Ishikawa (cell line): ENCODE results near the gene LITAF.

Experiments
- CEBPB ChIP-seq: IDR thresholded peaks from 2 replicates; pipeline ENCODE4 v1.6.1; 2012
- CREB1 ChIP-seq: IDR thresholded peaks from 2 replicates; pipeline ENCODE4 v1.6.1; 2012; ENCODE audit warnings: low read depth
- EGR1 ChIP-seq: IDR thresholded peaks from 2 replicates; pipeline ENCODE4 v1.6.1; 2012
- EP300 ChIP-seq: IDR thresholded peaks from 2 replicates; pipeline ENCODE4 v1.6.1; 2012; ENCODE audit warnings: borderline replicate concordance
- FOXM1 ChIP-seq: IDR thresholded peaks from 2 replicates; pipeline ENCODE4 v1.6.1; 2012; ENCODE audit warnings: low read depth, borderline replicate concordance
- NFIC ChIP-seq: IDR thresholded peaks from 2 replicates; pipeline ENCODE4 v1.6.1; 2012
- RAD21 ChIP-seq: IDR thresholded peaks from 2 replicates; pipeline ENCODE4 v1.6.1; 2012; ENCODE audit warnings: low read depth
- REST ChIP-seq: IDR thresholded peaks from 2 replicates; pipeline ENCODE4 v1.6.1; 2012; ENCODE audit warnings: low read depth, mild to moderate bottlenecking
- TAF1 ChIP-seq: IDR thresholded peaks from 2 replicates; pipeline ENCODE4 v1.6.1; 2012; ENCODE audit warnings: low read depth, mild to moderate bottlenecking
- TCF12 ChIP-seq: IDR thresholded peaks from 2 replicates; pipeline ENCODE4 v1.6.1; 2012; ENCODE audit warnings: low read depth
- TEAD4 ChIP-seq: IDR thresholded peaks from 2 replicates; pipeline ENCODE4 v1.6.1; 2012
- USF1 ChIP-seq: IDR thresholded peaks from 2 replicates; pipeline ENCODE4 v1.6.1; 2012
- YY1 ChIP-seq: IDR thresholded peaks from 2 replicates; pipeline ENCODE4 v1.6.1; 2012; ENCODE audit warnings: low read depth
- ZBTB7A ChIP-seq: IDR thresholded peaks from 2 replicates; pipeline ENCODE4 v1.6.1; 2012; ENCODE audit warnings: low read depth
- TF ChIP-seq, protein P1 (sequence below): IDR thresholded peaks from 2 replicates; pipeline ENCODE4 v1.6.1; 2012

LITAF gene

DNA sequence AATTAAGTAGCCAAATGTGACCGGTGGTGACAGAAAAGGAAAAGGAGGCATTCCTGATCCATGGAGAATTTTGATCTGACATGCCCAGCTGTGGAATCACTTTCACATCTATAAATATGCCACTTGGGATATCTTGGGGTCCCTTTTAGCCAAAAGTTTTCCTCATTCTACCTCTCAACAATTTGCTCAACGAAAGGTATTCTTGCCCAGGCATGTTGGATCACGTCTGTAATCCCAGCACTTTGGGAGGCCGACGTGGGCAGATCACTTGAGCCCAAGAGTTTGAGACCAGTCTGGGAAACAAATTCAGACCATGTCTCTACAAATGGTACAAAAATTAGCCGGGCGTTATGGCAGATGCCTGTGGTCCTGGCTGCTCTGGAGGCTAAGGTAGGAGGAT is 24.3 kb downstream of the LITAF start:
- TF ChIP-seq TEAD4, result no peak
- no peak for TF ChIP-seq ZBTB7A
- no peak for TF ChIP-seq TCF12
- TF ChIP-seq EGR1, result no peak
- no peak for TF ChIP-seq REST
- TF ChIP-seq NFIC, result no peak
- no peak for TF ChIP-seq CEBPB
- TF ChIP-seq TAF1, result no peak
- TF ChIP-seq, protein P1, sequence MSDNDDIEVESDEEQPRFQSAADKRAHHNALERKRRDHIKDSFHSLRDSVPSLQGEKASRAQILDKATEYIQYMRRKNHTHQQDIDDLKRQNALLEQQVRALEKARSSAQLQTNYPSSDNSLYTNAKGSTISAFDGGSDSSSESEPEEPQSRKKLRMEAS, result no peak
- TF ChIP-seq YY1, result no peak
- TF ChIP-seq RAD21, result no peak
- TF ChIP-seq CREB1, result no peak
- no peak for TF ChIP-seq EP300
- TF ChIP-seq FOXM1, result no peak
- no peak for TF ChIP-seq USF1

DNA sequence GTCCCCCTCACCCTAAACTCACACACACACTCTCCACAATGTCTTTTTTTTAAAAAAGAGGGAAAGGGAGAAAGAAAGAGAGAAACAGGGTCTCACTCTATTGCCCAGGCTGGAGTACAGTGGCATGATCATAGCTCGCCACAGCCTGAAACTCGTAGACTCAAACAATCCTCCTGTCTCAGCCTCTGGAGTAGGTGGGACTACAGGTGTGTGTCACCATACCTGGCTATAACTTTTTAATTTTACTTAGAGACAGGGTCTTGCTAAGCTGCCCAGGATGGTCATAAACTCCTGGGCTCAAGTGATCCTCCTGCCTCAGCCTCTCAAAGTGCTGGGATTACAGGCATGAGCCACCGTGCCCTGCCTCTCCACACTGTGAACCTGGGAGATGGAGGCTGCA is 24.9 kb downstream of the LITAF start:
- TF ChIP-seq, protein P1, result no peak

- TF ChIP-seq CEBPB, result no peak
- TF ChIP-seq USF1, result no peak
- TF ChIP-seq EP300, result no peak
- no peak for TF ChIP-seq ZBTB7A
Observed at GRCh38 chr16:11561454-11561805, 25.3 kb downstream of the LITAF start.

GRCh38 chr16:11560701-11561453 is 25.8 kb downstream of the LITAF start:
- no peak for TF ChIP-seq RAD21
- TF ChIP-seq REST, result no peak
- no peak for TF ChIP-seq TAF1
- no peak for TF ChIP-seq YY1
- TF ChIP-seq TEAD4, result no peak
- no peak for TF ChIP-seq NFIC
- TF ChIP-seq USF1, result no peak
- TF ChIP-seq CREB1, result no peak
- no peak for TF ChIP-seq ZBTB7A
- TF ChIP-seq TCF12, result no peak
- no peak for TF ChIP-seq EGR1
- no peak for TF ChIP-seq FOXM1
- TF ChIP-seq, protein P1, result no peak
- TF ChIP-seq EP300, result no peak
- no peak for TF ChIP-seq CEBPB

GRCh38 chr16:11557801-11558200 is 28.9 kb downstream of the LITAF start:
- no peak for TF ChIP-seq REST
- no peak for TF ChIP-seq CEBPB
